SK-N-SH (cell line): ENCODE measurements around the gene MPC2. TPM values are rescaled to one million over a fixed set of nuclear protein-coding genes. Genes with fewer than 3 reads are reported as not detected.

Experiments
- CTCF ChIA-PET: fragments of 300-600, 350-600 bp; formaldehyde crosslinking; extraction: SDS; loops from one replicate; lab custom pipeline; 2021; lab: Yijun Ruan, JAX
- POLR2A ChIA-PET: fragments of 350-600 bp; sonication (Branson Sonifier 250); formaldehyde crosslinking; extraction: SDS; loops from one replicate; lab custom pipeline; 2020; ENCODE audit warnings: antibody characterized with exemption, inconsistent platforms; lab: Yijun Ruan, JAX
- DNase-seq: peaks from one replicate; pipeline ENCODE4 v3.0.0; 2012
- H2AFZ ChIP-seq: fragments of 200-600 bp; sonication (generic); 2 replicates; pipeline ENCODE4 v1.8.1; 2016; ENCODE audit warnings: antibody characterized with exemption, mild to moderate bottlenecking, low read depth
- H3F3A ChIP-seq: fragments of 200-600 bp; sonication (generic); replicated peaks from 2 replicates; pipeline ENCODE3; 2016; ENCODE audit warnings: antibody characterized with exemption, mild to moderate bottlenecking; ENCODE audit not compliant: insufficient read depth
- H3K27ac ChIP-seq, 2 experiments: fragments of 200-500 bp in 1 of 2; fragments of 200-600 bp in 1 of 2; sonication (Bioruptor generic) in 1 of 2; sonication (generic), shearing (Covaris generic) in 1 of 2; 2 replicates each; pipeline versions ENCODE4 v1.5.1 to v1.6.1; 2014 to 2016; ENCODE audit warnings: low read depth in 2 of 2, inconsistent platforms in 1 of 2, low read length in 1 of 2, mild to moderate bottlenecking in 1 of 2, mixed read lengths in 1 of 2
- H3K27me3 ChIP-seq: fragments of 200-600 bp; sonication (generic), shearing (Covaris generic); 2 replicates; pipeline ENCODE4 v1.6.1; 2016; ENCODE audit warnings: mixed run types; ENCODE audit not compliant: insufficient read depth
- H3K36me3 ChIP-seq, 2 experiments: fragments of 200-500 bp in 1 of 2; fragments of 200-600 bp in 1 of 2; sonication (Bioruptor generic) in 1 of 2; sonication (generic) in 1 of 2; replicated peaks in 1 of 2; 2 replicates each; pipeline versions ENCODE3 to v1.5.1; 2014 to 2016; ENCODE audit warnings: low read length in 1 of 2, mild to moderate bottlenecking in 1 of 2; ENCODE audit not compliant: insufficient read depth in 2 of 2, control insufficient read depth in 1 of 2
- H3K4me1 ChIP-seq, 2 experiments: fragments of 200-500 bp in 1 of 2; fragments of 200-600 bp in 1 of 2; sonication (Bioruptor generic) in 1 of 2; sonication (generic), shearing (Covaris generic) in 1 of 2; 2 replicates each; pipeline versions ENCODE4 v1.5.1 to v1.6.1; 2014 to 2016; ENCODE audit warnings: low read depth in 1 of 2, low read length in 1 of 2, mixed run types in 1 of 2; ENCODE audit not compliant: insufficient read depth in 2 of 2, control insufficient read depth in 1 of 2
- H3K4me2 ChIP-seq: fragments of 200-600 bp; sonication (generic), shearing (Covaris generic); 2 replicates; pipeline ENCODE4 v1.6.1; 2017; ENCODE audit warnings: mixed run types
- H3K4me3 ChIP-seq, 2 experiments: fragments of 200-500 bp in 1 of 2; fragments of 200-600 bp in 1 of 2; sonication (Bioruptor generic) in 1 of 2; sonication (generic), shearing (Covaris generic) in 1 of 2; 2 replicates each; pipeline versions ENCODE4 v1.5.1 to v1.8.1; 2014 to 2016; ENCODE audit warnings: low read depth in 2 of 2, inconsistent platforms in 1 of 2, low read length in 1 of 2, mild to moderate bottlenecking in 1 of 2, mixed read lengths in 1 of 2, moderate library complexity in 1 of 2
- H3K79me2 ChIP-seq: fragments of 200-600 bp; sonication (generic); 2 replicates; pipeline ENCODE4 v1.8.1; 2017; ENCODE audit warnings: mild to moderate bottlenecking; ENCODE audit not compliant: insufficient read depth
- H3K9ac ChIP-seq: fragments of 200-600 bp; sonication (generic); 2 replicates; pipeline ENCODE4 v1.6.1; 2017; ENCODE audit warnings: mixed run types
- H3K9me2 ChIP-seq: fragments of 200-600 bp; sonication (generic); 2 replicates; pipeline ENCODE4 v1.6.1; 2017; ENCODE audit warnings: mixed run types
- H3K9me3 ChIP-seq: fragments of 200-600 bp; sonication (generic); 2 replicates; pipeline ENCODE4 v1.6.1; 2017; ENCODE audit warnings: mixed run types, mild to moderate bottlenecking, moderate library complexity
- H4K20me1 ChIP-seq: fragments of 200-600 bp; sonication (generic); 2 replicates; pipeline ENCODE4 v1.6.1; 2017; ENCODE audit warnings: mild to moderate bottlenecking, mixed run types; ENCODE audit not compliant: insufficient read depth
- CTCF ChIP-seq: fragments of 200-600 bp; sonication (generic); IDR thresholded peaks from 2 replicates; pipeline ENCODE4 v1.6.1; 2017; ENCODE audit warnings: antibody characterized with exemption, mild to moderate bottlenecking, moderate library complexity
- ELF1 ChIP-seq: IDR thresholded peaks from 2 replicates; pipeline ENCODE4 v1.4.0; 2012
- EZH2phosphoT487 ChIP-seq: fragments of 200-600 bp; sonication (generic); IDR thresholded peaks from 2 replicates; pipeline ENCODE4 v1.6.1; 2017; ENCODE audit warnings: low read depth, mixed run types, mild to moderate bottlenecking, antibody characterized with exemption, moderate library complexity, borderline replicate concordance
- FOXJ3 ChIP-seq: sonication (generic); formaldehyde crosslinking; IDR thresholded peaks from 2 replicates; pipeline ENCODE4 v1.5.1; 2020; ENCODE audit warnings: mild to moderate bottlenecking, missing genetic modification reagents
- FOXM1 ChIP-seq: IDR thresholded peaks from 2 replicates; pipeline ENCODE4 v1.4.0; 2012; ENCODE audit warnings: low read depth, mild to moderate bottlenecking
- GABPA ChIP-seq: IDR thresholded peaks from 2 replicates; pipeline ENCODE4 v1.4.0; 2012; ENCODE audit warnings: low read depth, mild to moderate bottlenecking
- NRF1 ChIP-seq: IDR thresholded peaks from 2 replicates; pipeline ENCODE4 v1.6.1; 2012; ENCODE audit warnings: low read depth, mild to moderate bottlenecking, low read length
- POLR2AphosphoS5 ChIP-seq: IDR thresholded peaks from 2 replicates; pipeline ENCODE4 v1.6.1; 2012; ENCODE audit warnings: low read depth, low read length
- REST ChIP-seq: IDR thresholded peaks from 2 replicates; pipeline ENCODE4 v1.6.1; 2012; ENCODE audit warnings: mild to moderate bottlenecking, low read depth, low read length, moderate library complexity
- RXRA ChIP-seq: IDR thresholded peaks from 2 replicates; pipeline ENCODE4 v1.4.0; 2012; ENCODE audit warnings: low read depth, mild to moderate bottlenecking, borderline replicate concordance
- SIN3A ChIP-seq: IDR thresholded peaks from 2 replicates; pipeline ENCODE4 v1.6.1; 2012; ENCODE audit warnings: low read depth, mild to moderate bottlenecking, low read length, moderate library complexity, borderline replicate concordance
- USF1 ChIP-seq: IDR thresholded peaks from 2 replicates; pipeline ENCODE4 v1.4.0; 2012; ENCODE audit warnings: low read depth, borderline replicate concordance
- USF2 ChIP-seq: fragments of 150-350 bp; IDR thresholded peaks from 2 replicates; pipeline ENCODE4 v1.6.1; 2017; ENCODE audit warnings: antibody characterized with exemption, low read length, low read depth, borderline replicate concordance
- YY1 ChIP-seq: IDR thresholded peaks from 2 replicates; pipeline ENCODE4 v1.4.0; 2012; ENCODE audit warnings: low read depth, mild to moderate bottlenecking
- WGBS: methylation state at CpG from one replicate; pipeline ENCODE4 v1.1.6; 2017; ENCODE audit warnings: low lambda C conversion rate; 5-methylcytosine and 5-hydroxymethylcytosine counted together
- polyA plus RNA-seq, 3 experiments: library from polyadenylated mRNA; depleted of rRNA; stranded (reverse); fragments of >200 nt; gene quantifications; 2 replicates each; pipeline ENCODE4 v1.2.3, GENCODE V29; 2012

MPC2 gene
- polyA plus RNA-seq, 1 of the 3 experiments (the other 2 are of a cell fraction) = 15.9 TPM

GRCh38 chr1:167936068-167936929, 573 bp downstream of the MPC2 start, which contains the start of gene DCAF6 (continued):
- no peak for TF ChIP-seq USF1
- TF ChIP-seq YY1 = peak; percentile 98
- no peak for TF ChIP-seq ELF1
- TF ChIP-seq RXRA = no peak
- peak; percentile 56 for TF ChIP-seq GABPA
- TF ChIP-seq SIN3A = no peak
- peak; percentile 68 for TF ChIP-seq POLR2AphosphoS5
- TF ChIP-seq REST = no peak
- no peak for TF ChIP-seq FOXM1
- TF ChIP-seq, all 33 proteins: peak for 13

- POLR2A ChIA-PET = interaction anchor here (0.6 to 1.3 kb wide), 4 partner anchors 200 to 480 kb away, joined by 3 read pairs; partner anchors contain the start of gene MPZL1
- CTCF ChIA-PET = interaction anchor here (0.6 to 1.1 kb wide), 5 partner anchors 15 to 147 kb away, joined by 3 to 4 read pairs (median 3); no protein-coding TSS in a partner anchor
- Histone ChIP-seq H3K4me2 (peak overlapping the region; percentile 89), H2AFZ (peak overlapping the region; percentile 54), H3K27ac (peak overlapping the region; percentile 87 to 94), H3K27me3 (no peaks in the 10 kb centered on the region), H3F3A (peaks cover 10% of the 10 kb centered on the region), H3K9ac (peak overlapping the region; percentile 94), H3K4me3 (peak overlapping the region; percentile 71 to 81), H4K20me1 (peaks cover 25% of the 10 kb centered on the region), H3K9me2 (no peaks in the 10 kb centered on the region), H3K9me3 (no peaks in the 10 kb centered on the region), H3K36me3 (no peaks in the 10 kb centered on the region), H3K4me1 (peaks cover 8 to 27% of the 10 kb centered on the region in 2 experiments; a peak in 3 of 4 replicates), H3K79me2 (peaks cover 85% of the 10 kb centered on the region)
- WGBS = 2% methylated on average over 34 of the region's 45 CpGs
- DNase-seq = peak; percentile 24
- TF ChIP-seq FOXJ3 (no peak), REST (no peak), RXRA (no peak), NRF1 (no peak), USF2 (no peak), EZH2phosphoT487 (no peak), CTCF (peak; percentile 8; the same call in 1 of the 2 replicates), USF1 (no peak)
Measured at GRCh38 chr1:167935216-167936067, 1.4 kb downstream of the MPC2 start.
